Activated naive CD4-positive, alpha-beta T cell treated with anti-CD3 and anti-CD28 coated beads for 36 hours (primary cell): ENCODE measurements around the gene WRAP53. TPM values are rescaled to one million over a fixed set of nuclear protein-coding genes. Genes with fewer than 3 reads are reported as not detected.
A peak's percentile ranks its signal among the peaks of the same experiment; 100 is the strongest.

Experiments used
- CTCF ChIA-PET: fragments of 350-600 bp; sonication (Branson Sonifier 250); formaldehyde crosslinking; loops from one replicate; lab custom pipeline; 2021; ENCODE audit warnings: antibody characterized with exemption; lab: Charles Lee
- DNase-seq: peaks from one replicate; pipeline ENCODE4 v3.0.0-alpha.2; 2020
- H3K27ac Mint-ChIP-seq: one replicate; pipeline ENCODE4 v1.8.0; 2021; ENCODE audit warnings: mild to moderate bottlenecking, mixed read lengths
- H3K27me3 Mint-ChIP-seq: one replicate; pipeline ENCODE4 v1.8.0; 2021; ENCODE audit warnings: low read depth, mixed read lengths
- H3K36me3 Mint-ChIP-seq: one replicate; pipeline ENCODE4 v1.8.0; 2021; ENCODE audit warnings: low read depth, mixed read lengths
- H3K4me1 Mint-ChIP-seq: one replicate; pipeline ENCODE4 v1.8.0; 2021; ENCODE audit warnings: low read depth, mixed read lengths
- H3K4me3 Mint-ChIP-seq: one replicate; pipeline ENCODE4 v1.8.0; 2021; ENCODE audit warnings: mild to moderate bottlenecking, moderate library complexity, mixed read lengths
- H3K9me3 Mint-ChIP-seq: one replicate; pipeline ENCODE4 v1.8.0; 2021; ENCODE audit warnings: mixed read lengths
- intact Hi-C: fragments of 100-400 bp; cut with micrococcal nuclease; formaldehyde crosslinking; loops from one replicate; pipeline ENCODE4 v1.15.1; 2023
- total RNA-seq, 2 experiments: library from RNA; stranded (reverse); gene quantifications; one replicate each; pipeline ENCODE4 v1.2.3, GENCODE V29; 2021

WRAP53 gene
- total RNA-seq, 2 experiments from 2014 or later: 13.7 to 14.7 TPM

- no peaks in the 10 kb centered on the region for H3K36me3 Mint-ChIP-seq
- peaks cover 15% of the 10 kb centered on the region for H3K4me1 Mint-ChIP-seq
- H3K4me3 Mint-ChIP-seq: no peak overlapping the region
- intact Hi-C loops: loop anchor here (5.0 kb wide), 1 partner anchor 62 kb away; the partner anchor contains the start of gene DNAH2
- no peak for DNase-seq
- CTCF ChIA-PET: interaction anchor here (0.6 to 2.4 kb wide), 2 partner anchors 22 to 76 kb away, joined by 4 to 9 read pairs; no protein-coding TSS in a partner anchor
- H3K27ac Mint-ChIP-seq: no peak overlapping the region
- H3K27me3 Mint-ChIP-seq: peaks cover 20% of the 10 kb centered on the region
- no peaks in the 10 kb centered on the region for H3K9me3 Mint-ChIP-seq
These were observed 33.3 kb upstream of the WRAP53 start for GRCh38 chr17:7654832-7655540.

DNA sequence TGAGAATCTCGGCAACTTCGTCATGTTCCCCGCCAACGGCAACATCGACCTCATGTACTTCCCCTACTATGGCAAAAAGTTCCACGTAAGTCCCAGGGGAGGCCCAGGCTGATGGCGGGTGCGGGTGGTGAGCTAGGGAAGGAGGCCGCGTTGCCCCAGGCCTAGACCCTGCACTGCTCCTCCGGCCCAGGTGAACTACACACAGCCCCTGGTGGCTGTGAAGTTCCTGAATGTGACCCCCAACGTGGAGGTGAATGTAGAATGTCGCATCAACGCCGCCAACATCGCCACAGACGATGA lies 32.8 kb upstream of the WRAP53 start:
- Mint-ChIP-seq H3K4me1 (peaks cover 10% of the 10 kb centered on the region), H3K27me3 (peaks cover 15% of the 10 kb centered on the region), H3K36me3 (no peaks in the 10 kb centered on the region), H3K27ac (no peak overlapping the region), H3K9me3 (no peaks in the 10 kb centered on the region), H3K4me3 (no peak overlapping the region)
- CTCF ChIA-PET: interaction anchor here (0.6 to 2.4 kb wide), 2 partner anchors 23 to 75 kb away, joined by 4 to 9 read pairs; no protein-coding TSS in a partner anchor
- intact Hi-C loops: no loop called here
- DNase-seq: no peak

GRCh38 chr17:7656958-7657609 lies 31.2 kb upstream of the WRAP53 start:
- Mint-ChIP-seq H3K4me3 (no peak overlapping the region), H3K9me3 (no peaks in the 10 kb centered on the region), H3K27ac (no peak overlapping the region), H3K27me3 (peaks cover 6% of the 10 kb centered on the region), H3K4me1 (peaks cover under 1% of the 10 kb centered on the region), H3K36me3 (no peaks in the 10 kb centered on the region)
- no peak for DNase-seq
- intact Hi-C loops: no loop called here
- CTCF ChIA-PET: interaction anchor here (0.6 to 2.4 kb wide), 3 partner anchors 17 to 57 kb away, joined by 3 to 9 read pairs (median 3); no protein-coding TSS in a partner anchor

DNA sequence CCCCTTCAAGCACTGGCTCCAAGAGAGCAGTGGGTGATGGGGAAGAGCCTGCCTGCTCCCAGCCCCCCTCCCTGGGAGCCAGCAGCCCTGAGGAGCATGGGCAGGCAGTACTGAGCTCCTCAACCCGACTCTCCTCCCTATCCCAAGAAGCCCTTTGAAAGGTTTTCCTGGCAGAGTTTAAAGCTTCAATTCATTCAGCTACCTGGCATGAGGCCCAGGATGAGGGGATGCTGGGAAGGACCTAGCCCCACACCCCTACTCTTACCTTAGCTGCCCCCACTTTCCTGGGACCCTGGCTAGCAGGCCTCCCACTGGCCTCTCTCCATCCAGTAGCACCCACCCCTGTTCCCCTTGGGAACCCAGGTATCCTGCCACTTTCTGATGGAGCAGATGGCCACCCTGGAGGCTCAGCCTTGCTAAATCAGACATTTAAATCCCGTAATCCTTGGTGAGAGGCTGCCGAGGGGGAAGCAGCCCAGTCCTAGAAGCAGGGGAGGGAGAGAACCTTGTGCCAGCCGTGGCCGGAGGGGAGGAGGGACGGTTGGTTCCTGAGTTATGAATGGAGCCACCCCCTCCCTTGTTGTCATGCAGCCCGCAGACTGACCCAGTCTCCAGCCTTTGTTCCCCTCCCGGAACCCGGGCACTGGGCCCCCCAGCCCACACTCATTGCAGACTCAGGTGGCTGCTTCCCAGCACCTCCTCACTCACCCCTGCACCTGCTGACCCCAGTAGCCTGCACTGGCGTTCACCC lies 20.4 kb upstream of the WRAP53 start:
- no peak for DNase-seq
- Mint-ChIP-seq H3K27ac (no peak overlapping the region), H3K27me3 (no peaks in the 10 kb centered on the region), H3K9me3 (no peaks in the 10 kb centered on the region), H3K4me3 (no peak overlapping the region), H3K36me3 (peaks cover 20% of the 10 kb centered on the region), H3K4me1 (no peaks in the 10 kb centered on the region)
- intact Hi-C loops: no loop called here
- CTCF ChIA-PET: interaction anchor here (0.6 to 1.0 kb wide), 2 partner anchors 20 to 58 kb away, joined by 3 to 4 read pairs; partner anchors contain the start of gene TP53

DNA sequence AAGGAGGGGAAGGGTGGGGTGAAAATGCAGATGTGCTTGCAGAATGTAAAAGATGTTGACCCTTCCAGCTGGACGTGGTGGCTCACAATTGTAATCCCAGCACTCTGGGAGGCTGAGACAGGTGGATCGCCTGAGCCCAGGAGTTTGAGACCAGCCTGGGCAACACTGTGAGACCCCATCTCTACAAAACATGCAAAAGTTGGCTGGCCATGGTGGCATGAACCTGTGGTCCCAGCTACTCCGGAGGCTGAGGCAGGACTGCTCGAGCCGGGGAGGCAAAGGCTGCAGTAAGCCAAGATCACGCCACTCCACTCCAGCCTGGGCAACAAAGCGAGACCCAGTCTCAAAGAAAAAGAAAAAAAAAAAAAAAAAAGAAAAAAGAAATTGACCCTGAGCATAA lies 19.8 kb upstream of the WRAP53 start:
- no peak overlapping the region for H3K4me3 Mint-ChIP-seq
- no peak for DNase-seq
- no peak overlapping the region for H3K27ac Mint-ChIP-seq
- H3K27me3 Mint-ChIP-seq: no peaks in the 10 kb centered on the region
- peaks cover 25% of the 10 kb centered on the region for H3K36me3 Mint-ChIP-seq
- no peaks in the 10 kb centered on the region for H3K4me1 Mint-ChIP-seq
- intact Hi-C loops: no loop called here
- peaks cover 3% of the 10 kb centered on the region for H3K9me3 Mint-ChIP-seq
- CTCF ChIA-PET: interaction anchor here (0.6 kb wide), 1 partner anchor 299 kb away, joined by 3 read pairs; no protein-coding TSS in a partner anchor

- DNase-seq: peak; percentile 71
- H3K27ac Mint-ChIP-seq: no peak overlapping the region
- H3K27me3 Mint-ChIP-seq: no peaks in the 10 kb centered on the region
- peaks cover 9% of the 10 kb centered on the region for H3K9me3 Mint-ChIP-seq
- H3K36me3 Mint-ChIP-seq: peaks cover 42% of the 10 kb centered on the region
- no peak overlapping the region for H3K4me3 Mint-ChIP-seq
- intact Hi-C loops: no loop called here
- CTCF ChIA-PET: interaction anchor here (0.6 to 1.9 kb wide), 17 partner anchors 12 to 320 kb away, joined by 3 to 7 read pairs (median 3); partner anchors contain the start of genes DNAH2, SAT2 and TP53
- peaks cover 2% of the 10 kb centered on the region for H3K4me1 Mint-ChIP-seq
These were observed 15.0 kb upstream of the WRAP53 start for GRCh38 chr17:7673239-7673638.

GRCh38 chr17:7674934-7675333 lies 13.3 kb upstream of the WRAP53 start:
- H3K36me3 Mint-ChIP-seq: peaks cover 40% of the 10 kb centered on the region
- no peak for DNase-seq
- CTCF ChIA-PET: interaction anchor here (0.6 to 1.1 kb wide), 2 partner anchors 47 to 258 kb away, joined by 3 to 4 read pairs; partner anchors contain the start of gene SAT2
- no peaks in the 10 kb centered on the region for H3K27me3 Mint-ChIP-seq
- H3K9me3 Mint-ChIP-seq: peaks cover 9% of the 10 kb centered on the region
- no peak overlapping the region for H3K4me3 Mint-ChIP-seq
- intact Hi-C loops: no loop called here
- no peak overlapping the region for H3K27ac Mint-ChIP-seq
- peaks cover 2% of the 10 kb centered on the region for H3K4me1 Mint-ChIP-seq

GRCh38 chr17:7676533-7676932 lies 11.7 kb upstream of the WRAP53 start:
- peaks cover 2% of the 10 kb centered on the region for H3K4me1 Mint-ChIP-seq
- intact Hi-C loops: no loop called here
- no peak overlapping the region for H3K27ac Mint-ChIP-seq
- no peak for DNase-seq
- peaks cover 9% of the 10 kb centered on the region for H3K9me3 Mint-ChIP-seq
- H3K4me3 Mint-ChIP-seq: no peak overlapping the region
- CTCF ChIA-PET: no interaction called here
- H3K27me3 Mint-ChIP-seq: no peaks in the 10 kb centered on the region
- H3K36me3 Mint-ChIP-seq: peaks cover 33% of the 10 kb centered on the region

- Mint-ChIP-seq H3K36me3 (peaks cover 30% of the 10 kb centered on the region), H3K27me3 (no peaks in the 10 kb centered on the region), H3K4me3 (no peak overlapping the region), H3K9me3 (peaks cover 9% of the 10 kb centered on the region), H3K27ac (no peak overlapping the region), H3K4me1 (peaks cover 4% of the 10 kb centered on the region)
- no peak for DNase-seq
- CTCF ChIA-PET: interaction anchor here (0.6 kb wide), 2 partner anchors 8 to 39 kb away, joined by 5 read pairs; no protein-coding TSS in a partner anchor
- intact Hi-C loops: no loop called here
These were observed 10.7 kb upstream of the WRAP53 start for GRCh38 chr17:7677388-7678067.

DNA sequence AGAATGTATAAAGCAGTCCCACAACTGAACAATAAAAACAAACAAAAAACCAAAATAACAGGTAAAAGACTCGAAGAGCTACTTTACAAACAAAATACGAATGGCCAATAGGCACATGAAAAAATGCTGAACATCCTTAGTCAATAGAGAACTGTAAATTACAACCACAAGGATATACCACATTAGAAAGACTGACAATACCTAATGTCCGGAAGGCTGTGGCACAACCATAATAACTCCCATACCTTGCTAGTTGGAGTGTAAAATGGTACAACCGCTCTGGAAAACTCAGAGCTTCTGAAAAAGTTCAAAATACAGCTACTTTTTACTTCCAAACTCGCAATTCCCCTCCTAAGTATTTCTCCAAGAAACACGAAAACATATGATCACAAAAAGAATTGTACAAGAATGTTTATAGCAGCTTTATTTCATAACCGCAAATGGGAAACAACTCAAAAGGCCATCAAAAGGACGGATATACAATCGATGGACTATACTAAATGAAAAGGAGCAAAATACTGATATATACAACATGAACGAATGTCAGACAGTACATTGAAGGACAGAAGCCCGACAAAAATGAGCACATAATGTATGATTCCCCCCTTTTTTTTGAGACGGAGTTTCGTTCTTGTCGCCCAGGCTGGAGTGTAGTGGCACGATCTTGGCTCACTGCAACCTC lies 3.3 kb upstream of the WRAP53 start:
- H3K4me1 Mint-ChIP-seq: peaks cover 30% of the 10 kb centered on the region
- no peaks in the 10 kb centered on the region for H3K9me3 Mint-ChIP-seq
- DNase-seq: no peak
- CTCF ChIA-PET: interaction anchor here (0.7 to 4.6 kb wide), 4 partner anchors 12 to 221 kb away, joined by 3 to 56 read pairs (median 14); partner anchors contain the start of genes SAT2 and SHBG
- intact Hi-C loops: loop anchor here (5.0 to 10.0 kb wide), 3 partner anchors 170 to 433 kb away; partner anchors contain the start of genes CTDNEP1, ELP5 and NEURL4
- H3K27me3 Mint-ChIP-seq: no peaks in the 10 kb centered on the region
- H3K36me3 Mint-ChIP-seq: peaks cover 25% of the 10 kb centered on the region
- H3K4me3 Mint-ChIP-seq: peak overlapping the region; percentile 89
- H3K27ac Mint-ChIP-seq: peak overlapping the region; percentile 99
